ENCODE measurements around the gene ALKBH3. TPM values are rescaled to one million over a fixed set of nuclear protein-coding genes. Genes with fewer than 3 reads are reported as not detected.

ALKBH3 gene
- total RNA-seq, 2 donors from 2014 or later = 26.5 to 42.4 TPM

DNA sequence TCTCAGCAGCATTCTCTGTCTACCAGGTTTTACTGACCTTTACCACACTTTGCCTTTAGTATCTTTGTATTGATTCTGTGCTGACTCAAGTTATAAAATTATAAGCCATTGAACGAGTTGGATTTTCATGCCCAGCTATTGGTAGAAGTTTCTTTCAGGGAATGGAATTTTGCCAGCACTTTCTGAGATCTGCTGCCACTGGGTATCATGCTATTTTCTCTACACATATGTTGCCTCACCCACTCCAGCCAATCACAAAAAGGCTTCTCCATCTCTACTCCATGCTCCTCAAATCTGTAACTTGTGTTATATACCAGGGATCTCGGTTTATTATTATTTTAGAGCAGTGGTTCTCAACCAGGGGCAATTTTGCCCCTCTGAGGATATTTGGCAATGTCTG, 87.0 kb downstream of the ALKBH3 start:
- Mint-ChIP-seq H3K4me1 (no peaks in the 10 kb centered on the region), H3K4me3 (no peak overlapping the region), H3K27ac (no peak overlapping the region), H3K27me3 (peaks cover 28% of the 10 kb centered on the region), H3K36me3 (ENCODE audit: low read depth) (no peaks in the 10 kb centered on the region), H3K9me3 (no peaks in the 10 kb centered on the region)
- no peak for ATAC-seq (replicated peaks)

DNA sequence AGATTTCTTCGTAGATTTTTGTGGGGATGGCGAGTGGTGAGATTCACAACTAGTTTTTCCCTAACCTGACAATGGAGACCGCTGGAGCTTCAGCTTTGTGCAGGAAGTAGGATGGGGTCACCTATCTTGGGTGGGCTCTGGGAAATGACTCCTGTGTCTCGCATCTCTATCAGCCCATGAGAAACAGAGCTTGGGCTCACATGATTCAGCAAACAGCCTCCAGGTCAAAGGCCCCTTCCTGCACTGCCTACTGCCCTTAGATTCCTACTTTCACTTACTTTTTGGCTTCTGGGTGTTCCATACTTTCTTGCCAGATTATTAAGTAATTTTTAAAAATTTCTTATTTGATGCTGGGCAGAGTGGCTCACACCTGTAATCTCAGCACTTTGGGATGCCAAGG, 88.1 kb downstream of the ALKBH3 start:
- Mint-ChIP-seq H3K9me3 (no peaks in the 10 kb centered on the region), H3K4me1 (no peaks in the 10 kb centered on the region), H3K27me3 (peaks cover 24% of the 10 kb centered on the region), H3K4me3 (no peak overlapping the region), H3K27ac (no peak overlapping the region), H3K36me3 (ENCODE audit: low read depth) (no peaks in the 10 kb centered on the region)
- no peak for ATAC-seq (replicated peaks)

DNA sequence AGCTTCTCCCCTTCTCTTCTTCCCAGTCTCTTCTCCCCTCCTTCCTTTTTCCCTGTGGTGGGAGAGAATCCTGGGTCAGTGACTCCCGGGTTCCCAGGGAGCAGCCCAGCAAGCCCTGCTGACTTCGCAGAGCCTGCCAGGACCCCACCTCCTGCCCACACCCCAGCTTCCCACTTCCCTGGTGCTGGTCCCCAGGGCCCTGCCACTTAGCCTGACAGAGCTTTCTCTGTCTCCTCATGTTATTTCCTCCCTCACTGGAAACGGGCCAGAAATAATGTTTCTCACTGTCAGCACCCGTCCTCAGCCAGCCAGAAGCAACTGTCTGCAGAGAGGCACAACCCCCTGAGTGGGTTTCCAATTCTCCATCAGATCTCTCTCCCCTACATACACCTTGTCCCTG, 88.9 kb downstream of the ALKBH3 start:
- Mint-ChIP-seq H3K36me3 (ENCODE audit: low read depth) (no peaks in the 10 kb centered on the region), H3K4me3 (no peak overlapping the region), H3K4me1 (no peaks in the 10 kb centered on the region), H3K27ac (no peak overlapping the region), H3K9me3 (peaks cover 5% of the 10 kb centered on the region), H3K27me3 (peaks cover 21% of the 10 kb centered on the region)
- ATAC-seq (replicated peaks) = no peak

Other genes with a start within 250 kb of the ALKBH3 start
- 10 to 100 TPM; 32.2 to 45.2 TPM for gene HSD17B12, start 200.1 kb upstream of the ALKBH3 start, total RNA-seq
- gene C11orf96, start 61.8 kb downstream of the ALKBH3 start, total RNA-seq = under 1 TPM in 1 of 2 donors, not detected in 1; 0.26 TPM
- gene ACCSL, start 167.2 kb downstream of the ALKBH3 start, total RNA-seq = not detected
- gene ACCS, start 185.4 kb downstream of the ALKBH3 start, total RNA-seq = 1 to 10 TPM; 5.7 to 7.3 TPM
- gene EXT2, start 214.8 kb downstream of the ALKBH3 start, total RNA-seq = 10 to 100 TPM; 16.9 to 28.9 TPM